Hematopoietic multipotent progenitor cell treated with erythropoietin and hydrocortisone succinate and interleukin-3 and kit ligand, for 8 days (in vitro differentiated cells): Measurements from ENCODE around the gene STOML2.

Experiments
- DNase-seq: peaks from one replicate; pipeline ENCODE4 v3.0.0-alpha.2; 2015

The STOML2 gene

GRCh38 chr9:35071814-35072460 lies 31.0 kb downstream of the STOML2 start:
- DNase-seq = peak; percentile 84

- DNase-seq = peak; percentile 15
Observed at GRCh38 chr9:35070823-35071813, 31.8 kb downstream of the STOML2 start.

DNA sequence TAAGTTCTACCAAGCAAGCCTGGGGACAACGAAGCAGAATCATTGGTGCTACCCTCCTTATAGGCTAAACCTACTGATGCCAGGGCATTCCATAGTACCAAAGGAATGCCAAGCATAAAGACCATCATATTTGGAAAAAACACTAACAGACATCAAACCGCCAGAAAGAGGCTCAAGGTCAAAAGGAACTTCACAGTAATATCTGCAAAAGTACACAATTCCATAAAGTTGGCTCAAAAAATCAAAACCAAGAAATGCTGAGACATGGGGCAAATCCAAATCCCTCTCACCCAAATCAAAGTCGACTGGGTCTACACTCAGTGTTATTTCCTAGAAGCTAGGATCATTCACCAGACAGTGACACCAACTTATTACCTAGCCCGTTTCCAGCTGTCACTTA lies 33.9 kb downstream of the STOML2 start:
- DNase-seq = no peak

DNA sequence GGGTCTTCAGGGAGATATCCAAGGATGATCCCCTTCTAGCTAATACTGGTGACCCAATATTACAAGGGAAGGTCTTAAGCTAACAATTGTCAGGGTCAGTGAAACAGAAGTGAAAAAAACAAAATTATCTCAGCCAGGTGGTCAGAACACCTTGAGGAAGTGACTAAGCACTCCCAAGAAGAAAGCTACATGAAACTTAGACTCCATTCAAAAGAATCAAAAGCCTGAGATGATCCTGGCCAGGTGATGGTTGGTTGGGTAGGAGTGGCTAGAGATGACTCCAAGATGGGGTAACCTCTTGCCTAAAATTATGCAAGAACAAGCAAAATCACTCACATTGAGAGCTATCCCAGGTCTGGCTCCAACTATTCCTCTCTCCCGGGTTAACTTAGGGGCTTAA lies 35.9 kb downstream of the STOML2 start:
- DNase-seq = no peak

GRCh38 chr9:35060548-35061207 lies 42.3 kb downstream of the STOML2 start:
- no peak for DNase-seq

GRCh38 chr9:35059438-35059837 lies 43.5 kb downstream of the STOML2 start:
- no peak for DNase-seq

GRCh38 chr9:35057271-35057620 lies 45.7 kb downstream of the STOML2 start:
- DNase-seq = no peak

- DNase-seq = no peak
Observed at GRCh38 chr9:35056571-35057270, 46.2 kb downstream of the STOML2 start.

- no peak for DNase-seq
Observed at GRCh38 chr9:35054871-35055644, 47.9 kb downstream of the STOML2 start.

- DNase-seq = no peak
Observed at GRCh38 chr9:35054185-35054835, 48.6 kb downstream of the STOML2 start.

GRCh38 chr9:35051069-35051967 lies 51.6 kb downstream of the STOML2 start:
- DNase-seq = peak; percentile 66
